Renal cortex interstitium (tissue), 11 donors: ENCODE results near the gene PARS2. TPM values are rescaled to one million over a fixed set of nuclear protein-coding genes. Genes with fewer than 3 reads are reported as not detected.

Experiments used
- DNase-seq, 11 donors: peaks; one replicate each; pipeline ENCODE4 v3.0.0-alpha.2; 2013; ENCODE audit warnings: low read depth in 9 of 11, low spot score in 4 of 11; ENCODE audit errors: extremely low read depth in 1 of 11
- polyA plus RNA-seq, 3 donors: library from polyadenylated mRNA; unstranded; fragments of 120-200 nt; gene quantifications; one replicate each; pipeline ENCODE4 v1.2.1, GENCODE V29; 2013; ENCODE audit not compliant: insufficient read length in 3 of 3

Gene PARS2
- polyA plus RNA-seq, 3 donors, result 9.0 to 11.4 (median 9.5) TPM

DNA sequence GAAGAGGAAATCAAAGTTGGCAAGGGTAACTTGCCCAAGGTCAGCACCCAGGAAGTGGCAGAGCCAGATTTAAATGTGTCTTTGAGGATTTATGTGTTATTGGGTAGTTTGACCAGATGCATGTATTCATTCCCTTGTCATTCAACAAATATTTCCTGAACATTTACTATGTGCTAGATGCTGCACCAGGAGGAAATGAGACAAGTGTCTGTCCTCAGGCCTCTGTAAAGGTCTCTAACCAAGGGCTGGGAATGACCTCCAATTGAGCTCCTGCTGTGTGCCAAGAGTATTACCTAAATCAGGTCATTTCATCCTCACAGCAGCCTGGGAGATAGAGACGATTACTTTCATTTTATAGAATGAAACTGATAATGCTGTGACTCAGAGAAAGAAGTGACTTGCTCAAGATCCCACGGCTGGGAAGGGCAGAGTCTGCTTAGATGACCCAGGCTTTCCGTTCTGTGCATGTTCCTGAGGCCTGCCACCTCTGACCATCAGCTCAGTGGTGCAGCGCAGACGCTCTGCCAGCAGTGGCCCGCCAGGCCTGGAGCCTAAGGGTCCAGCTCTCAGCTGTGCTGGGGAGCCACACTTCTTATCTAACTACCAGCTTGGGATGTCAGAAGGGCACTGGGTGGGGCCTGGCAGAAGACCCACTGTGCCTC lies 40.3 kb upstream of the PARS2 start:
- DNase-seq, result no peak

DNA sequence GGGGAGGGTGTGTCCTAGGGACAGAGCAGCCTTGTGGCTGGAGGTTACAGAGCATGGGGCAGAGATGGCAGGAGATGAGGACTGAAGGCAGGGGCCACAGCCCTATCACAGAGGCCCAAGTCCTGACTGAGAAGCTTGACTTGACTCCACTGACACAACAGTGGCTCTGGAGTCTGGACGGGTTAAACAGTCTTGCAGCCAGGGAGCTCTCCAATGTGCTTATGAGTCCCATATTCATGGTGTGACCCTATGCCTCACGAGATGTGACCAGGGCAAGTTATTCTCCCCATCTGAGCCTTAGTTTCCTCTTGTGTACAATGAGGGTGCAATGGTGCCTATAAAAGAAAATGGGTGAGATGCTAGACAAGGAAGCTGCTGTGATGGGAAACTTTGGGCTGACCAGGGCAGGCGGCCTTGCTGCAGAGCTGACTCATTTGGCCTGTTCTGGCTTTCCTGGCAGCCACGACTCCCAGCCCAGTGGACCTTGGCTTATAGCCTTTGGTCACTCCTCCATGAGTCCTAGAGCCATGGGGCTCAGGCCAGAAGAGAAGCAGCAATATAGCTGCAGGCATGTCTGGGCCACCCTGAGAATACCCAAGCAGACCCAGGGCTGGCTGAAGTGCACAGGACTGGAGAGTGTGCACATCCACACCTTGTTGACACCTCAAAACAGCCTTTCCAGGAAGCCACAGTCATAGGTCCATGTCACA lies 39.6 kb upstream of the PARS2 start:
- no peak for DNase-seq

- peak in 1 of 11 donors; percentile 38 for DNase-seq
Observed at GRCh38 chr1:54800899-54801759, 36.8 kb upstream of the PARS2 start, which contains the start of gene TTC22. TTC22 (minus strand) TSS chr1:54801323; CDS start chr1:54801163, 160 bp downstream.

DNA sequence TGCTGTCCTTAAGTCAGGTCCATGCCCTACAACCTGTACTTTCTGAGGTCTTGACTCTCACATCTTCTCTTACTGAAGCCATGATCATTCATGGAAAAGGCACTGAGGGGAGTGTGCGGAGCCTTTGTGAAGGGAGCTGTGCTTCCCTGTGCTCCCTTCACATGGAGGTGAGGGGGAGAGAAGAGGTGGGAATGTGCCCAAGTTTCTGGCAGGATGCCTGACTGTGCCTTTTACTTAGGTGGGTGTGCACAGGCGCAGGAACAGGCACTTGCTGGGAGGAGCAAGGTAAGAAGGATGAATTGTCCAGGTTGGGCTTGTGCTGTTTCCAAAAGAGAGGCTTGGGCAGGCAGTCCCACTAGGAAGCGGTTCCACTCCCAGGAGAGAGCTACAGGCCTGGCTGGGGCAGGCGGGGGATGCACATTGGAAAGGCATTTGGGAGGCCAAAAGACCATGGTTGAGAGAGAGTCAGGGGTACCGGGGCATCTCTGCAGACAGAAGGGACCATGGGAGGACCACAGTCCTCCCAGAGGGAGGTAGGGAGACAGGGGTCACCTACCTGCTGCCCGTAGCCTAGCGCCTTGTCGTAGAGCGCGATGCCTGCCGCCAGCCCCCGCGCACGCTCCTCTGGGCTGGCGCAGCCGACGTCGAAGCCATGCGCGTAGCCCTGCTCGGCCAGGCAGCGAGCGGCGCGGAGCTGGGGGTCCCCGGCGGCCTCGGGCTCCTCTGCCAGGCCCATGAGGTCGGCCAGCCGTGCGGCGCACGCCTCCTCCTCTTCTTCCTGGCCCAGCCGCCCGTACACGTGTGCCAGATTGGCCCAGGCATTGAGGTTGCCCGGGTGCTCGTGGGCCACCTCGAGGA lies 35.9 kb upstream of the PARS2 start:
- no peak for DNase-seq

DNA sequence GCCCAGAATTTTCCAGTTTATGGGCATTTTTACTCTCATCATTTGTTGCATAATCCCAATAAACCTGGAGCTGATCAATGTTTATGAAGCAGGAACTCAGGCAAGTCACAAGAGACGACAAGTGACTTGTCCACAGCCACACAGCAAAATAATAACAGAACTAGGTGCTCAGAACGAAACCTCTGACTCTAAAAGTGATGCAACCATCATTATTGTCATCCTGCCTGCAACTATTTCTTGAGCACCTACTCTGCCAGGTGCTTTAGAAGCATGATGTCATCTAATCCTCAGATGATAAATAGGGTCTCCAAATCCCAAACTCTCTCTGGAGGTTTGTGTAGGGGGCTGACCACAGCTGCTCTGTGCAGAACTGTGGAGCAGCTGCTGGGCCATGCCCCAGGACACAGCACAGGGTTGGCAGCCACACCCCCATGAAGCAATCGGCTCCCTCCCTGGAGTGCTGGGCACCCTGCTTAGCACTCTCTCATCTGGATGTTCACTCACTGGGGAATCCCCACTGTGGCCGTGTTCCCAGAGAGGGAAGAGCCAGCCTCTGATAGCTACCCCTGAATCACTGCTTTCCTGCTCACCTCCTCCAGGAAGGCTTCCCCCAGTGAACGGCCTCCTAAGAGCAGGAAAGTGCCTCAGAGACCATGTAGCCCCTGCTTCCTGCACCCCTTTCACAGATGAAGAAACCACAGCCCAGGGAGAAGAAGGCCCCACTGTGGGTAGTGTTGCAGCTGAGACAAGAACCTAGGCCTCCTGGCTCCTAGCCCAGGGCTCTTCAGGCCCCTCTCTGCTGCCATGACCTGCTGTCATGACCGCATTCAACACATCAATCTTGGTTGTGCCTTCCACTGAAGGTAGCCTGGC lies 34.7 kb upstream of the PARS2 start:
- DNase-seq, result no peak

- no peak for DNase-seq
Observed at GRCh38 chr1:54798206-54798605, 33.9 kb upstream of the PARS2 start.

GRCh38 chr1:54796902-54797301 lies 32.6 kb upstream of the PARS2 start:
- DNase-seq, result no peak

GRCh38 chr1:54795841-54796468 lies 31.6 kb upstream of the PARS2 start:
- DNase-seq, result no peak

GRCh38 chr1:54795356-54795665 lies 31.0 kb upstream of the PARS2 start:
- no peak for DNase-seq

- DNase-seq, result no peak
Observed at GRCh38 chr1:54794451-54795355, 30.4 kb upstream of the PARS2 start.

GRCh38 chr1:54792686-54793282 lies 28.5 kb upstream of the PARS2 start:
- peak; percentile 59 to 88 (median 75) for DNase-seq

- DNase-seq, result no peak
Observed at GRCh38 chr1:54791880-54792522, 27.7 kb upstream of the PARS2 start.

DNA sequence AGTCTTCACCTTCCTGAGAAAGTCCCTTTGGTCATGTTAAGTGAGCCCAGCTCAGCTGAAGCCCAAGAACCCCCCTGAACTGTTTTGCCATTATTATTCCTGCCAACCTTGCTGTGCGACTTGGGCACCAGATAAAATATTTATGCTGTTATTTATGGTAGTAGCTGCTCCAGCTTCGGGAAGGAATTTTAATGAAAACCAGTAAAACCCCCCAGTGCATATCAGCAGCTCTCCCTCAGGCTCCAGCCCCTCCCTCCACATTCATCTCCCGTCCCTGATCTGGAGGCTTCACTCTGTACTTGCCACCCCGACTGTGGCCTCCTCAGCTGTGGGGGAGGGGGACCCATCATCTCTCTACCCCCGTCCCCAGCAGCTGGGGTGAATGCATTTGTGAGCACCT lies 24.1 kb upstream of the PARS2 start:
- DNase-seq, result no peak

DNA sequence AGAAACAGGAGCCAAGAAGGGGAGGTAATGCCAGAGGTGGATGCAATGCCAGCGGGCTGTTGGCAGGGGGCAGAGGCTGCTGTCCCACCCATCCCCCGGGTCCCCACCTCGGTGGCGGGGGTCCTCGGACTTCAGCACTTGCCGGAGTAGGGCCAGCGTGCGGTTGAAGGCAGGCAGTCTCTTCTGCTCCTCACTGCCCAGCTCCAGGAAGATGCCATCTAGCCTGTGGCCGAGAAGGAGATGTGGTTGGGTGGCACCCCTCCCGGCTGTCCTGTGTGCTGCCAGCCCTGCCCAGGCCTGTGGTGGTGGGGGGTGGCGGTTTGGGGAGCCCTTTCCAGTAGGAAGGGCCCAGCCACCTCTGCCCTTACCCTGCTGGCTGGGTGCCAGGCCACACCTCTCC lies 23.3 kb upstream of the PARS2 start:
- no peak for DNase-seq

DNA sequence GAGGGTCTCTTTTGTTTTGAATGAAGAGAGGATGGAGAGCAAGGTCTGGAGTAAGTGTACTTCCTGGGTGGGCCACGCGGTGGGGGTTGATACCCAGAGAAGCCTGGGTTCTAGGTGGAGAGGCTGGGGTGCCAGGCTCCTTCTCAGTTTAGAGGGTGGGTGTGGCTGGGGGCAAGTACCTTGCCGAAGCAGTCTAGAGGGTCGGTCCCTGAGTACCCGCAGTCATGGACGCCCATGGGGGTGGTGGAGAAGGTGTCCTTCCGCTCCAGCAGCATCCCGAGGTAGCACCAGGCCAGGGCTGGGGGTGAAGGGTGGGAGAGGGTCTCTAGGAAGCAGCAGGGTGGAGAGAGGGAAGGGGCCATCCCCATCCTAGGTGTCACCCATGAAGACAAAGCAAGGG lies 22.5 kb upstream of the PARS2 start:
- DNase-seq, result no peak

- DNase-seq, result no peak
Observed at GRCh38 chr1:54784066-54784465, 19.7 kb upstream of the PARS2 start.
